ENCODE results near the gene NPHP4. TPM values are rescaled to one million over a fixed set of nuclear protein-coding genes. Genes with fewer than 3 reads are reported as not detected.

NPHP4 gene
- total RNA-seq, 2 experiments from 2014 or later: 6.2 to 7.7 TPM

DNA sequence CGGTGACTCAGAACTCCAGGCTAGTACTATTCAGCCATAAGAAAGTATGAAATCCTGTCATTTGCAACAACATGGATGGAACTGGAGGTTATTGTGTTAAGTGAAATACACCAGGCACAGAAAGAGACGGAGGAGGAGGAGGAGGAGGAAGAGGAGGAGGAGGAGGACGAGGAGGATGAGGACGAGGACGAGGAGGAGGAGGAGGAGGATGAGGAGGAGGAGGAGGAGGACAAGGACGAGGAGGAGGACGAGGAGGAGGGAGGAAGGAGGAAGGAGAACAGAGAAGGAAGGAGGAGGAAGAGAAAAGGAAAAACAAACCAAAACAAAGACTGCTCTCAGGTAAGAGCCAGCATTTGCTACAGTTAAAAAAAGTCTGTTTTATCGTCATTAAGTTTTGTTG, 178.7 kb downstream of the NPHP4 start:
- Histone ChIP-seq H3K36me3 (ENCODE audit: insufficient read depth, low read length) (no peaks in the 10 kb centered on the region), H3K27ac (ENCODE audit: low read depth in 1 of 2, low read length in 2 of 2) (no peak overlapping the region), H3K27me3 (ENCODE audit: control insufficient read depth in 1 of 2, insufficient read depth in 2 of 2, low read length in 2 of 2) (peaks cover 3 to 13% of the 10 kb centered on the region in 2 experiments), H3K9me3 (ENCODE audit: control insufficient read depth in 1 of 2, insufficient read depth in 1 of 2, low read length in 2 of 2) (peaks cover 0 to under 1% of the 10 kb centered on the region in 2 experiments), H3K4me3 (ENCODE audit: low read length) (no peak overlapping the region), H3K4me1 (ENCODE audit: insufficient read depth, low read length) (no peaks in the 10 kb centered on the region)
- Mint-ChIP-seq H3K36me3 (ENCODE audit: low read depth) (no peaks in the 10 kb centered on the region), H3K4me1 (ENCODE audit: low read depth) (no peaks in the 10 kb centered on the region), H3K9me3 (peaks cover 1% of the 10 kb centered on the region), H3K27ac (no peak overlapping the region), H3K4me3 (no peak overlapping the region), H3K27me3 (peaks cover 37% of the 10 kb centered on the region)
- ChIA-PET POLR2A (no interaction called here), CTCF (no interaction called here)
- ATAC-seq (ENCODE audit: poor library complexity): no peak
- TF ChIP-seq CTCF (IDR thresholded peaks at IDR 0.05): no peak
- DNase-seq: no peak
- intact Hi-C loops (cut with DNase I, micrococcal nuclease): no loop called here

Small RNA genes lying within 50 kb of the gene (microRNA-seq; reads per million reads assigned to microRNA genes)
- not detected for gene MIR4689 (ENCODE audit: borderline microRNAs expressed, borderline replicate concordance)

Other genes starting within 250 kb of the NPHP4 start
- gene KCNAB2, start 53.5 kb upstream of the NPHP4 start, total RNA-seq: 100 to 1,000 TPM; 147 to 155 TPM
- gene CHD5, start 187.9 kb upstream of the NPHP4 start, total RNA-seq: under 1 TPM; 0.25 to 0.34 TPM
- gene RPL22, start 207.2 kb upstream of the NPHP4 start, total RNA-seq: 100 to 1,000 TPM; 620 to 652 TPM
- 1 to 10 TPM; 5.4 to 6.8 TPM for gene RNF207, start 213.7 kb upstream of the NPHP4 start, total RNA-seq
- gene ICMT, start 243.5 kb upstream of the NPHP4 start, total RNA-seq: 1 to 10 TPM; 1.7 to 3.0 TPM

Measured in CD4-positive, alpha-beta T cell (primary cell).